Neural progenitor cell (in vitro differentiated cells): ENCODE results near the gene EVC2. TPM values are rescaled to one million over a fixed set of nuclear protein-coding genes. Genes with fewer than 3 reads are reported as not detected.

Experiments
- DNase-seq: peaks from one replicate; pipeline ENCODE4 v3.0.0-alpha.2; 2016; ENCODE audit warnings: low spot score
- H2AFZ ChIP-seq: fragments of 200-600 bp; sonication (generic); replicated peaks from 2 replicates; pipeline ENCODE4 v1.6.1; 2016; ENCODE audit warnings: antibody characterized with exemption
- H3F3A ChIP-seq: fragments of 200-600 bp; sonication (generic); 2 replicates; pipeline ENCODE4 v1.6.1; 2016; ENCODE audit warnings: antibody characterized with exemption, low read depth
- H3K27ac ChIP-seq: fragments of 200-600 bp; sonication (generic); 2 replicates; pipeline ENCODE4 v1.5.1; 2016; ENCODE audit warnings: mild to moderate bottlenecking
- H3K27me3 ChIP-seq: fragments of 200-600 bp; sonication (generic); 2 replicates; pipeline ENCODE4 v1.6.1; 2016; ENCODE audit warnings: mild to moderate bottlenecking, moderate library complexity
- H3K36me3 ChIP-seq: fragments of 200-600 bp; sonication (generic); 2 replicates; pipeline ENCODE4 v1.5.1; 2016
- H3K4me1 ChIP-seq: fragments of 200-600 bp; sonication (generic); 2 replicates; pipeline ENCODE4 v1.6.1; 2016; ENCODE audit warnings: mixed run types
- H3K4me2 ChIP-seq: fragments of 200-600 bp; sonication (generic); 2 replicates; pipeline ENCODE4 v1.6.1; 2016
- H3K4me3 ChIP-seq: fragments of 200-600 bp; sonication (generic); 2 replicates; pipeline ENCODE4 v1.5.1; 2016
- H3K79me2 ChIP-seq: fragments of 200-600 bp; sonication (generic); 2 replicates; pipeline ENCODE4 v1.6.1; 2016; ENCODE audit warnings: low read depth
- H3K9ac ChIP-seq: fragments of 200-600 bp; sonication (generic); 2 replicates; pipeline ENCODE4 v1.6.1; 2016
- H3K9me3 ChIP-seq: fragments of 200-600 bp; sonication (generic); 2 replicates; pipeline ENCODE4 v1.5.1; 2016; ENCODE audit warnings: low read depth
- H4K20me1 ChIP-seq: fragments of 200-600 bp; sonication (generic); 2 replicates; pipeline ENCODE4 v1.6.1; 2016; ENCODE audit warnings: low read depth
- H3K27ac Mint-ChIP-seq: 3 replicates; pipeline ENCODE4 v1.8.0; 2021; ENCODE audit warnings: mixed read lengths
- H3K27me3 Mint-ChIP-seq: 2 replicates; pipeline ENCODE4 v1.8.0; 2022; ENCODE audit warnings: low read depth, mild to moderate bottlenecking, inconsistent platforms, moderate library complexity, mixed read lengths; ENCODE audit not compliant: insufficient read depth
- H3K36me3 Mint-ChIP-seq: 3 replicates; pipeline ENCODE4 v1.8.0; 2021; ENCODE audit warnings: mixed read lengths
- H3K4me1 Mint-ChIP-seq: 3 replicates; pipeline ENCODE4 v1.8.0; 2021; ENCODE audit warnings: mixed read lengths
- H3K4me3 Mint-ChIP-seq: 3 replicates; pipeline ENCODE4 v1.8.0; 2021; ENCODE audit warnings: mild to moderate bottlenecking, moderate library complexity, mixed read lengths
- H3K9me3 Mint-ChIP-seq: 3 replicates; pipeline ENCODE4 v1.8.0; 2020; ENCODE audit warnings: mixed read lengths
- EZH2 ChIP-seq: fragments of 200-600 bp; sonication (generic); IDR thresholded peaks from 2 replicates; pipeline ENCODE4 v1.6.1; 2017; ENCODE audit warnings: antibody characterized with exemption, mild to moderate bottlenecking, moderate library complexity
- EZH2phosphoT487 ChIP-seq: fragments of 200-600 bp; sonication (generic); IDR thresholded peaks from 2 replicates; pipeline ENCODE4 v1.6.1; 2017; ENCODE audit warnings: antibody characterized with exemption
- total RNA-seq: library from RNA; depleted of rRNA; stranded (reverse); fragments of >200 nt; gene quantifications from 2 replicates; pipeline ENCODE4 v1.2.3, GENCODE V29; 2015; ENCODE audit warnings: low replicate concordance
- TF ChIP-seq, protein P1 (sequence below): fragments of 200-600 bp; sonication (generic); IDR thresholded peaks from 2 replicates; pipeline ENCODE4 v1.5.1; 2017; ENCODE audit warnings: antibody characterized with exemption, mild to moderate bottlenecking

Gene EVC2
- total RNA-seq, 1 donor from 2014 or later, result 6.1 TPM

DNA sequence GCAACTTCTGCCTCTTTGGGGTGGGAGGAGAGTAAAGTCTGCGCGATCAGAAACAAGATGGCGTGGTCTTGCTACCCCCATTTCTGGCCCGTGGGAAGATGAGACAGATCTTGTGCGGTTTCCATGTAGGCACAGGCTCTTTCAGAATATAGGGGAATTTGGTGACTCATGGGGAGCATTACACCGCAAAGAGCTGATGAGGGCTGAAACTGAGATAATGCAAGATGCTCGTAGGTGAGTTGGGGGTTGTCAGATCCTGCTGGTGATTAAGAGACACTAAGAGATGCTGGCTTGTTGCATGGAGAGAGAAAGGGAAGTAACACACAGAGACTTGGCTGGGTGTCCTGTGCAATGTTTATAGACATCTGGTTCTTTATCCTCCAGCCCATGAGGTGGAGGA, 4.2 kb upstream of the EVC2 start:
- H3K27me3 Mint-ChIP-seq, result peaks cover 10% of the 10 kb centered on the region
- H3K4me2 ChIP-seq, result no peak overlapping the region
- peaks cover 31% of the 10 kb centered on the region for H3K27me3 ChIP-seq
- H4K20me1 ChIP-seq, result no peaks in the 10 kb centered on the region
- H3K79me2 ChIP-seq, result no peaks in the 10 kb centered on the region
- peaks cover 26% of the 10 kb centered on the region for H3K4me1 Mint-ChIP-seq
- H3K36me3 ChIP-seq, result no peaks in the 10 kb centered on the region
- H3K9me3 Mint-ChIP-seq, result peaks cover 16% of the 10 kb centered on the region
- H3K9me3 ChIP-seq, result peaks cover 3% of the 10 kb centered on the region
- no peak for DNase-seq
- H2AFZ ChIP-seq, result no peak overlapping the region
- H3K27ac ChIP-seq, result no peak overlapping the region
- no peak overlapping the region for H3K4me3 ChIP-seq
- TF ChIP-seq, protein P1, sequence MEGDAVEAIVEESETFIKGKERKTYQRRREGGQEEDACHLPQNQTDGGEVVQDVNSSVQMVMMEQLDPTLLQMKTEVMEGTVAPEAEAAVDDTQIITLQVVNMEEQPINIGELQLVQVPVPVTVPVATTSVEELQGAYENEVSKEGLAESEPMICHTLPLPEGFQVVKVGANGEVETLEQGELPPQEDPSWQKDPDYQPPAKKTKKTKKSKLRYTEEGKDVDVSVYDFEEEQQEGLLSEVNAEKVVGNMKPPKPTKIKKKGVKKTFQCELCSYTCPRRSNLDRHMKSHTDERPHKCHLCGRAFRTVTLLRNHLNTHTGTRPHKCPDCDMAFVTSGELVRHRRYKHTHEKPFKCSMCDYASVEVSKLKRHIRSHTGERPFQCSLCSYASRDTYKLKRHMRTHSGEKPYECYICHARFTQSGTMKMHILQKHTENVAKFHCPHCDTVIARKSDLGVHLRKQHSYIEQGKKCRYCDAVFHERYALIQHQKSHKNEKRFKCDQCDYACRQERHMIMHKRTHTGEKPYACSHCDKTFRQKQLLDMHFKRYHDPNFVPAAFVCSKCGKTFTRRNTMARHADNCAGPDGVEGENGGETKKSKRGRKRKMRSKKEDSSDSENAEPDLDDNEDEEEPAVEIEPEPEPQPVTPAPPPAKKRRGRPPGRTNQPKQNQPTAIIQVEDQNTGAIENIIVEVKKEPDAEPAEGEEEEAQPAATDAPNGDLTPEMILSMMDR, result no peak
- TF ChIP-seq EZH2 (no peak), EZH2phosphoT487 (no peak)
- H3K27ac Mint-ChIP-seq, result no peak overlapping the region
- H3K4me1 ChIP-seq, result peaks cover 19% of the 10 kb centered on the region
- peak overlapping the region; percentile 89 for H3K4me3 Mint-ChIP-seq
- H3K36me3 Mint-ChIP-seq, result peaks cover 14% of the 10 kb centered on the region
- H3F3A ChIP-seq, result peaks cover 26% of the 10 kb centered on the region
- H3K9ac ChIP-seq, result no peak overlapping the region

DNA sequence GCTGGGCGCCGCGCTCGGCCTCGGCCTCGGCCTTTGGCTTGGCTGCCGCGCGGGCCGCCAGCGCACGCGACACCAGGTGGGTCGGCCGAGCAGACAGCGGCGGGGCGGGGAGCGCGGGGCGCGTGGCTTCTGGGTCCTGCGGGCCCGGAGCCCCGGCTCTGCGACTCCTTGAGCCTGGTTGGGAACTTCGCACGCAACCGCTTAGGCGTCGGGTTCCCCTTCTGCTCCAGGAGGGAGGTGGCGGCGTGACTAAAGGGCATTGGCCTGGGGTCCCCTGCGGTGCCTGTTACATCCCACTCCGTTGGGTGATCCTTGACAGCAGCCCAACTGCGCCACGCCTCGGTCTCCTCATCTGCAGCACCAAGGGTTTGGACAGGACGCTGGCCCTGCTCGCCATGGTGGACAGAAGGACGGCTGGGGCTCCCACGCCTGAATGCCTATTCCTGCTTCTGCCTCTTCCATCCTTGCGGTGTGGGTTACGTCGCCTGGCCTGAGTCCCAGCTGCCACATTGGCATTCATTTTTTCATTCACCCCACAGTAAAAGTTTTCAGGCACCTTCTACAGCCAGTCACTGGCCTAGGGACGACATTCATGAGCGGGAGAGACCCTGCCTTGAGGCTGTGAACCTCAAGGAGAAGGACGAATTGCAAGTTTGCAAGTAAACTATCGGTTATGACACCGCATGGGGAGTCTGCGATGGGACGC, 3.3 kb upstream of the EVC2 start:
- Histone ChIP-seq H3K4me3 (peak overlapping the region; percentile 53), H3K9ac (no peak overlapping the region), H3K27me3 (peaks cover 38% of the 10 kb centered on the region), H3K36me3 (no peaks in the 10 kb centered on the region), H4K20me1 (no peaks in the 10 kb centered on the region), H3K79me2 (no peaks in the 10 kb centered on the region), H3K4me2 (peak overlapping the region; percentile 89), H3F3A (peaks cover 27% of the 10 kb centered on the region), H3K9me3 (peaks cover 3% of the 10 kb centered on the region), H3K4me1 (peaks cover 19% of the 10 kb centered on the region), H3K27ac (no peak overlapping the region), H2AFZ (peak overlapping the region; percentile 47)
- Mint-ChIP-seq H3K36me3 (peaks cover 10% of the 10 kb centered on the region), H3K9me3 (peaks cover 16% of the 10 kb centered on the region), H3K4me1 (peaks cover 29% of the 10 kb centered on the region), H3K27ac (no peak overlapping the region), H3K27me3 (peaks cover 16% of the 10 kb centered on the region), H3K4me3 (peak overlapping the region; percentile 89)
- TF ChIP-seq EZH2 (no peak), EZH2phosphoT487 (no peak)
- TF ChIP-seq, protein P1, result no peak
- no peak for DNase-seq

DNA sequence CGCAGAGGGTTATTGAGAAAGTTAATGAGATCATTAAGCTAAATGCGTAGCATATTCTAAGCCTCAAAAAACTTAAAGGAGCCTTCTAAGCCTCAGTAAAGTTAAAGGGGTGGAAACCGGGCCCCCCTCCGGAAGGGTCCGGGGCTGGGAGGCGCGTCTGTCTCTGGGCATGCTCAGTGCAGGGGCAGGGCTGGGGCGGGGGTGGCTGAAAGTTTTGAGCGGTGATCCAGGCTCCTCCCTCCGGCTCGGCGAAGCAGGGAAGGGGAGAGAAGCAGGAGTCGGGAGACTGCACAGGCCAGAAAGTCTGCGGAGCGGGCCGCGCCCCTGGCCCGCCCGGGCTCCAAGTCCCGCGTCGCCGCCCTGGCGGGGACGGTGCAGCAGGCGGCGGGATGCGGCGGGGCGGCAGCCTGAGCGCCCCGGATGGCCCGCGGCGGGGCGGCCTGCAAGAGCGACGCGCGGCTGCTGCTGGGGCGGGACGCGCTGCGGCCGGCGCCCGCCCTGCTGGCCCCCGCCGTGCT, 2.7 kb upstream of the EVC2 start, which contains the start of gene EVC:
TSS of gene EVC (plus strand) at position 241 of the 518 bp plus-strand sequence. CDS start at position 421, 180 bp downstream.
- peak within 1 kb of the TSS; percentile 75 for H2AFZ ChIP-seq
- H3K27ac Mint-ChIP-seq, result peak within 1 kb of the TSS; percentile 76
- H3K4me2 ChIP-seq, result peak within 1 kb of the TSS; percentile 89
- peaks cover 8% of the 10 kb centered on the region for H3K36me3 Mint-ChIP-seq
- H3K4me3 ChIP-seq, result peak within 1 kb of the TSS; percentile 53
- H3K9ac ChIP-seq, result no peak within 1 kb of the TSS
- H3K27ac ChIP-seq, result no peak within 1 kb of the TSS
- H3K9me3 Mint-ChIP-seq, result peaks cover 12% of the 10 kb centered on the region
- H3K4me1 Mint-ChIP-seq, result peaks cover 29% of the 10 kb centered on the region
- H3K4me1 ChIP-seq, result peaks cover 19% of the 10 kb centered on the region
- peaks cover 38% of the 10 kb centered on the region for H3K27me3 ChIP-seq
- no peaks in the 10 kb centered on the region for H3K36me3 ChIP-seq
- peaks cover 3% of the 10 kb centered on the region for H3K9me3 ChIP-seq
- H3K4me3 Mint-ChIP-seq, result peak within 1 kb of the TSS; percentile 90
- H3F3A ChIP-seq, result peaks cover 29% of the 10 kb centered on the region
- no peaks in the 10 kb centered on the region for H3K79me2 ChIP-seq
- H4K20me1 ChIP-seq, result no peaks in the 10 kb centered on the region
- TF ChIP-seq, protein P1, result no peak
- TF ChIP-seq EZH2, result no peak
- no peak for TF ChIP-seq EZH2phosphoT487
- H3K27me3 Mint-ChIP-seq, result peaks cover 18% of the 10 kb centered on the region
- DNase-seq, result peak; percentile 85
